ENCODE data around the gene MRPL11. TPM values are rescaled to one million over a fixed set of nuclear protein-coding genes. Genes with fewer than 3 reads are reported as not detected.

The MRPL11 gene
- total and polyA plus RNA-seq, 2 of the 13 experiments (the other 11 are each of a cell fraction or from before 2014, with no cell fraction given), result 72.9 to 176 TPM

DNA sequence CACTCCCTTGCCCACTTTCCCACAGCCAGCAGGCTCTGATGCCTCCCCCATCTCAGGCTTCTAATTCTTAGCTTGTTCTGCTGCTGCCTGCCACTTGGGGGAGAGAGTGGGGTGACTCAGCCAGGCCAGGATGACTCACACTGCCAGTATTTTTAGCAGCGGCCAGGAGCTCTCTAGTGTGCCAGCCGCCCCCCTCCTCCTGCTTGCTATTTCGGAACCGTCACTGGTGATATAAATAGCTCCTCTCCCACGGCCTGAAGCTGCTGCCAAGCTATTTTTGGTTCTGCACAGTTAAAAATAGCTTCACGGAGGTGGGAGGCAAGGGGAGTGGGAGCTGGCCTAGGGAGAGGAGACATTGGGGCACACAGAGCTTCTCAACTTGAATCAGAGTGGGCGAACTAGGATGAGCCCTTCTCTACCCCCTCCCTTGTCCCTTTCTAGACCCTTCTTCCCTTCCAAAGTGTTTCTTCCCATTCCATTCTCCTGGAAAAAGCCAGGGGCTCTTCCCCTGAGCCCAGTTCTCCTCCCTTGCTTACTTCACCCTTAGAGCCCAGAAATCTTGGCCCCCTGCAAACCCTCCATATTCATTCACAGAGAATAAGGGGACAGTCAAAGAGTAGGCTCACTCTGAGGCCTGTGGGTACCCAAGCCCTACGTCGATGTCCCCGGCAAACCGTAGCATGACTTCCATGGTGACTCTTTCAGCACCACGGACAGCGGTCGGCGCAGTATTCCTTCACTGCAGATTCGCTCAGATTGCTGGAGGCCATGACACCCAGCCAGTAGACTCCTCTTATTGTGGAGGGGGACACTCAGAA, 20.3 kb downstream of the MRPL11 start (continued):
- TF ChIP-seq, protein P1, sequence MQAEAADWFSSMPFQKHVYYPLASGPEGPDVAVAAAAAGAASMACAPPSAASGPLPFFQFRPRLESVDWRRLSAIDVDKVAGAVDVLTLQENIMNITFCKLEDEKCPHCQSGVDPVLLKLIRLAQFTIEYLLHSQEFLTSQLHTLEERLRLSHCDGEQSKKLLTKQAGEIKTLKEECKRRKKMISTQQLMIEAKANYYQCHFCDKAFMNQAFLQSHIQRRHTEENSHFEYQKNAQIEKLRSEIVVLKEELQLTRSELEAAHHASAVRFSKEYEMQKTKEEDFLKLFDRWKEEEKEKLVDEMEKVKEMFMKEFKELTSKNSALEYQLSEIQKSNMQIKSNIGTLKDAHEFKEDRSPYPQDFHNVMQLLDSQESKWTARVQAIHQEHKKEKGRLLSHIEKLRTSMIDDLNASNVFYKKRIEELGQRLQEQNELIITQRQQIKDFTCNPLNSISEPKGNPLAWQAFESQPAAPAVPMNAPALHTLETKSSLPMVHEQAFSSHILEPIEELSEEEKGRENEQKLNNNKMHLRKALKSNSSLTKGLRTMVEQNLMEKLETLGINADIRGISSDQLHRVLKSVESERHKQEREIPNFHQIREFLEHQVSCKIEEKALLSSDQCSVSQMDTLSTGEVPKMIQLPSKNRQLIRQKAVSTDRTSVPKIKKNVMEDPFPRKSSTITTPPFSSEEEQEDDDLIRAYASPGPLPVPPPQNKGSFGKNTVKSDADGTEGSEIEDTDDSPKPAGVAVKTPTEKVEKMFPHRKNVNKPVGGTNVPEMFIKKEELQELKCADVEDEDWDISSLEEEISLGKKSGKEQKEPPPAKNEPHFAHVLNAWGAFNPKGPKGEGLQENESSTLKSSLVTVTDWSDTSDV (CRISPR knock-in tag; IDR thresholded peaks at IDR 0.05), result peak; percentile 76; the same call in 1 of the 2 replicates
- TF ChIP-seq ZSCAN9 (CRISPR knock-in tag; IDR thresholded peaks at IDR 0.05; ENCODE audit: borderline replicate concordance) (peak; percentile 99), YY1 (IDR thresholded peaks at IDR 0.05; ENCODE audit: insufficient read depth, insufficient replicate concordance, low read depth, low read length) (peak; percentile 53), SMYD3 (CRISPR knock-in tag; IDR thresholded peaks at IDR 0.05) (no peak), ZNF619 (CRISPR knock-in tag; IDR thresholded peaks at IDR 0.05) (no peak), CENPT (CRISPR knock-in tag; IDR thresholded peaks at IDR 0.05; ENCODE audit: low read depth) (no peak), ZNF441 (CRISPR knock-in tag; IDR thresholded peaks at IDR 0.05; ENCODE audit: borderline replicate concordance) (peak; percentile 93), ATM (IDR thresholded peaks at IDR 0.05; ENCODE audit: borderline replicate concordance) (no peak), SOX6 (IDR thresholded peaks at IDR 0.05) (no peak), SOX6 (CRISPR knock-in tag; IDR thresholded peaks at IDR 0.05) (no peak), ZNF101 (CRISPR knock-in tag; IDR thresholded peaks at IDR 0.05; ENCODE audit: borderline replicate concordance, low read depth) (no peak), ZFP41 (CRISPR knock-in tag; IDR thresholded peaks at IDR 0.05; ENCODE audit: borderline replicate concordance) (no peak), ZNF44 (CRISPR knock-in tag; IDR thresholded peaks at IDR 0.05) (no peak), FIP1L1 (IDR thresholded peaks at IDR 0.05; ENCODE audit: borderline replicate concordance, insufficient read depth, low read depth, low read length) (no peak), ZNF235 (CRISPR knock-in tag; IDR thresholded peaks at IDR 0.05; ENCODE audit: borderline replicate concordance) (peak; percentile 47; the same call in 1 of the 2 replicates), ZNF234 (CRISPR knock-in tag; conservative IDR thresholded peaks at IDR 0.05) (0 out of 2 replicates have a peak, but pooled peaks have one; percentile 46), CBX1 (IDR thresholded peaks at IDR 0.05; ENCODE audit: low read depth) (no peak)
- TF ChIP-seq, protein P2, sequence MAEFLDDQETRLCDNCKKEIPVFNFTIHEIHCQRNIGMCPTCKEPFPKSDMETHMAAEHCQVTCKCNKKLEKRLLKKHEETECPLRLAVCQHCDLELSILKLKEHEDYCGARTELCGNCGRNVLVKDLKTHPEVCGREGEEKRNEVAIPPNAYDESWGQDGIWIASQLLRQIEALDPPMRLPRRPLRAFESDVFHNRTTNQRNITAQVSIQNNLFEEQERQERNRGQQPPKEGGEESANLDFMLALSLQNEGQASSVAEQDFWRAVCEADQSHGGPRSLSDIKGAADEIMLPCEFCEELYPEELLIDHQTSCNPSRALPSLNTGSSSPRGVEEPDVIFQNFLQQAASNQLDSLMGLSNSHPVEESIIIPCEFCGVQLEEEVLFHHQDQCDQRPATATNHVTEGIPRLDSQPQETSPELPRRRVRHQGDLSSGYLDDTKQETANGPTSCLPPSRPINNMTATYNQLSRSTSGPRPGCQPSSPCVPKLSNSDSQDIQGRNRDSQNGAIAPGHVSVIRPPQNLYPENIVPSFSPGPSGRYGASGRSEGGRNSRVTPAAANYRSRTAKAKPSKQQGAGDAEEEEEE (CRISPR knock-in tag; IDR thresholded peaks at IDR 0.05; ENCODE audit: borderline replicate concordance), result no peak
- TF ChIP-seq, protein P3, sequence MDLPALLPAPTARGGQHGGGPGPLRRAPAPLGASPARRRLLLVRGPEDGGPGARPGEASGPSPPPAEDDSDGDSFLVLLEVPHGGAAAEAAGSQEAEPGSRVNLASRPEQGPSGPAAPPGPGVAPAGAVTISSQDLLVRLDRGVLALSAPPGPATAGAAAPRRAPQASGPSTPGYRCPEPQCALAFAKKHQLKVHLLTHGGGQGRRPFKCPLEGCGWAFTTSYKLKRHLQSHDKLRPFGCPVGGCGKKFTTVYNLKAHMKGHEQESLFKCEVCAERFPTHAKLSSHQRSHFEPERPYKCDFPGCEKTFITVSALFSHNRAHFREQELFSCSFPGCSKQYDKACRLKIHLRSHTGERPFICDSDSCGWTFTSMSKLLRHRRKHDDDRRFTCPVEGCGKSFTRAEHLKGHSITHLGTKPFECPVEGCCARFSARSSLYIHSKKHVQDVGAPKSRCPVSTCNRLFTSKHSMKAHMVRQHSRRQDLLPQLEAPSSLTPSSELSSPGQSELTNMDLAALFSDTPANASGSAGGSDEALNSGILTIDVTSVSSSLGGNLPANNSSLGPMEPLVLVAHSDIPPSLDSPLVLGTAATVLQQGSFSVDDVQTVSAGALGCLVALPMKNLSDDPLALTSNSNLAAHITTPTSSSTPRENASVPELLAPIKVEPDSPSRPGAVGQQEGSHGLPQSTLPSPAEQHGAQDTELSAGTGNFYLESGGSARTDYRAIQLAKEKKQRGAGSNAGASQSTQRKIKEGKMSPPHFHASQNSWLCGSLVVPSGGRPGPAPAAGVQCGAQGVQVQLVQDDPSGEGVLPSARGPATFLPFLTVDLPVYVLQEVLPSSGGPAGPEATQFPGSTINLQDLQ (CRISPR knock-in tag; IDR thresholded peaks at IDR 0.05), result no peak; the same call in 1 of the 2 replicates
- TF ChIP-seq, protein P4, sequence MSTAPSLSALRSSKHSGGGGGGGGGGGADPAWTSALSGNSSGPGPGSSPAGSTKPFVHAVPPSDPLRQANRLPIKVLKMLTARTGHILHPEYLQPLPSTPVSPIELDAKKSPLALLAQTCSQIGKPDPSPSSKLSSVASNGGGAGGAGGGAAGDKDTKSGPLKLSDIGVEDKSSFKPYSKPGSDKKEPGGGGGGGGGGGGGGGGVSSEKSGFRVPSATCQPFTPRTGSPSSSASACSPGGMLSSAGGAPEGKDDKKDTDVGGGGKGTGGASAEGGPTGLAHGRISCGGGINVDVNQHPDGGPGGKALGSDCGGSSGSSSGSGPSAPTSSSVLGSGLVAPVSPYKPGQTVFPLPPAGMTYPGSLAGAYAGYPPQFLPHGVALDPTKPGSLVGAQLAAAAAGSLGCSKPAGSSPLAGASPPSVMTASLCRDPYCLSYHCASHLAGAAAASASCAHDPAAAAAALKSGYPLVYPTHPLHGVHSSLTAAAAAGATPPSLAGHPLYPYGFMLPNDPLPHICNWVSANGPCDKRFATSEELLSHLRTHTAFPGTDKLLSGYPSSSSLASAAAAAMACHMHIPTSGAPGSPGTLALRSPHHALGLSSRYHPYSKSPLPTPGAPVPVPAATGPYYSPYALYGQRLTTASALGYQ (CRISPR knock-in tag; IDR thresholded peaks at IDR 0.05), result no peak; the same call in 1 of the 2 replicates

Data from HepG2 (cell line).